Measurements from ENCODE around the gene PDPK1.

DNA sequence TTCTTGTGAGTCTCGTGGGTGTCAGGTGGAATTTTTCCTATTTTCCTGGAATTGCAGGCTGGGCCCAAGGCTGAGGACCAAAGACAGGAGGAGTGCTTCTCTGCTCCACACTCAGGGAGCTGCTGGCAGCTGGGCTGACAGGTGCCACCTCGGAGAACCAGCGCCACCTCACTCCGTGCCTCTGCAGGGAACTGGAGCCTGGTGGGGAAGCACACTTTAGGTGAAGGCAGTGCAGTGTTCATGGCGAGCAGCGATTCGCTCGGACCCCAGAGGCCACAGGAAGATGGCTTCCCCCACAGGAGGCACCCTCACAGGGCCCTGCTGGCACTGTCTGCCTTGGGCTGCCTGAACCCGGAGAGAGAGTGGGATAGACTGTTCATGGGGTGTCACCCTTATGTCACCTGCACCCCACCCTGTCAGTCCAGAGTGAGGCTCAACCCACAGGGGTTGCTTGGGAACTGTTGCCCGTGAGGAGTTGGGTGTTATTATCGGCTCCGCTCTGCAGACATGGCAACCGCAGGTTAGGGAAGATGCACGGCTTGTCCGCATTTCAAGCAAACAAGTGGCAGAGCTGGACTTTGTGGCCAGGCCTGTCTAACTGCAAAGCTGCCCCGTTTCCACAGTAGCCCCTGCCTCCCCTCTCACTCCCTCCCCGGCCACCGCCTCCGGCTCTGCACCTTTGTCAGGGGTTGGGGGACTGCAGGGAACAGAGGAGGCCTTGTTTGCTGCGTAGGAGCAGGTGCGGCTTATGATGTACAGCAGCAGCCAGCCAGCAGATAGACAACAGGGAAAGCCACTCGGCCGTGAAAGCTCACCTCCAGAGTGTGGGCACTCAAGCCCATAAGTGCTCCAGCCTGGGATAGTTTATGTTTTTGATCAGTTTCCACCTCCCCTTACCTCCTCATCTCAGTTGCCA, 47.4 kb upstream of the PDPK1 start:
- no peak for TF ChIP-seq CTCF (IDR thresholded peaks at IDR 0.05 in 8 of 11, conservative IDR thresholded peaks at IDR 0.05 in 3 of 11)
- no peak for TF ChIP-seq POLR2A (IDR thresholded peaks at IDR 0.05)
- no peak for TF ChIP-seq POLR2AphosphoS5 (IDR thresholded peaks at IDR 0.05)

All from spleen (tissue), 7 donors.